GM19467 (cell line): ENCODE data around the gene STAP2.
A peak's percentile ranks its signal among the peaks of the same experiment; 100 is the strongest.
"Not testable (repeated sequence)": the region's sequence is repeated elsewhere in the genome, so short reads cannot be mapped to it uniquely, and the experiment has no call there.

Source experiments
- ATAC-seq: cut with Tn5 transposase; IDR thresholded peaks from one replicate; pipeline ENCODE4 v1.9.1; 2021; ENCODE audit warnings: mild to moderate bottlenecking, moderate library complexity; ENCODE audit not compliant: unreplicated experiment

STAP2 gene

DNA sequence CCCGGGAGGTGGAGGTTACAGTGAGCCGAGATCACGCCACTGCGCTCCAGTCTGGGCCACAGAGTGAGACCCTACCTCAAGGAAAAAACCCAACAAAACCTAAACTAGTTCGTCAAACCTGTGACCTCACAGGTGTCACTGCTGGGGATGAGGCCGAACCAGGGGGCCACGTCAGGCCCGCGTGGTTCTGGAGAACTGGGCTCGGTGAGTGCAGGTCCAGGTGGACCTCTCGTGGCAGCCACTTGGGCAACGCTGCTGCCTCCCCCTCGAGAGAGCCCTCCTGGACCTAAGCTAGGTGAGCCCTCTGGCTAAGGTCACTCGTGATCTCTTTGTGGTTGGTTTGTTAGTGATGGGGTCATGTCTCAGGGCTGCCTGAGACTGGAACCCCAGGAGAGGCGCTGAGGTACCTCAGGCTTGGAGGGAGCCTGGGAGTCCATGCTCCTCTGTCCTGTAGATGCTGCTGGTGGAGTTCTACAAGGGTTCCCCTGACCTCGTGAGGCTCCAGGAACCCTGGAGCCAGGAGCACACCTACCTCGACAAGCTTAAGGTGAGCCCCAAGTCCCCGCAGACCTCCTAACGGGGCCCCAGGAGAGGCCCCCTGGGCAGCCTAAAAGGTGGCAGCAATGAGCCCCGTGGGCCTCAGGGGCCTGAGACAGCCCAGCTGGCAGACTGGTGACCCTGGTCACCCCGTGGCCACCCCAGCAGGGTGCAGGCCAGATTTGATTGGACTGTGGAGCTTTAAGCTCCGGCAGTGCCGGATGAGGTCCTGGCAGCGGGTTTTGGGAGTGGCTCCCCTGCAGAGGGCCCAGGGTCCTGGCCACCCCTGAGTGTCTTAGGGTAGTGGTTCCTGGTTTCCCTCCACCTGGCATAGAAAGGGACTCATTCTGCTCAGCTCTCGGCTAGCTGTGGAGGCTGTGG is 20.3 kb upstream of the STAP2 start:
- no peak for ATAC-seq

DNA sequence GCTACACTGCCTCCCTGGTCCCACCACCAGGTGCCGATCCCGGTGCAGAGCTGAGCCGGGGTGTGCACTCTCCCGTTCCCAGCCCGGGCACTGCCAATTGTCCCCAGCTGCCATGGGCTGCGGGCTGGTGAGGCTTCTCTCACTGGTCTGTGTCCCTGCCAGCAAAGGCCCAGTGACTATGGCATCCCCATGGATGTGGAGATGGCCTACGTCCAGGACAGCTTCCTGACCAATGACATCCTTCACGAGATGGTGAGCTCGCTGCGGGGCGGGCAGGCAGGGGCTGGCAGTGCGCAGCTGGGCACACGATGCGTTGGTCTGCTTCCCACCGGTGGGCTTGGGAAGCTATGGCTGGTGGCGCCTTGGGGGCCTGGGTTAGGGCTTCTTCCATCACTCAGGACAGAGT is 19.3 kb upstream of the STAP2 start:
- ATAC-seq, result no peak

DNA sequence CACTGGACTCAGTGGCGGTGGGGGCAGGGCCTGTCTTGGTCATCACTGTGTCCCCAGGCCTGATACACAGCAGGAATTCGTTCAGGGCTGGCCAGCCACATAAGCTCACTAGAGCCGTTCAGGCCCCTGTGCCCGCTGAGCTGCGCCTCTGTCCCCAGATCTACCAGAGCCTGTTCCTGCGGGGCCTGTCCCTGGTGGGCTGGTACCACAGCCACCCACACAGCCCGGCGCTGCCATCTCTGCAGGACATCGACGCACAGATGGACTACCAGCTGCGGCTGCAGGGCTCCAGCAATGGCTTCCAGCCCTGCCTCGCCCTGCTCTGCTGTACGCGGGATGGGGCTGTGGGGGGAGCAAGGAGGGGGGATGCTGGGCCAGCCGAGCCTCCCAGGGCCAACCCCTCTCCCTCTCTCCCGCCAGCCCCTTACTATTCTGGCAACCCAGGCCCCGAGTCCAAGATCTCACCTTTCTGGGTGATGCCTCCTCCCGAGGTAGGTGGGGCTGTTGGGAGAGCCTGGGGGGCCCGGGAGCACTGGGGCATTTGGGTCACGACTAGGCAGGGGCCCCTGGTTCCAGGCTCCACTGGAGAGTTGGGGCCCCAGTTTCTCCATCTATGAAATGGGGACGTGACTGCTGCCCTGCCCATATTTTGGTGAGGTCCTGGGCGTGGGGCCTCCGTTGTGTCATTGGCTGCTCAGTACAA is 18.6 kb upstream of the STAP2 start:
- ATAC-seq, result no peak

DNA sequence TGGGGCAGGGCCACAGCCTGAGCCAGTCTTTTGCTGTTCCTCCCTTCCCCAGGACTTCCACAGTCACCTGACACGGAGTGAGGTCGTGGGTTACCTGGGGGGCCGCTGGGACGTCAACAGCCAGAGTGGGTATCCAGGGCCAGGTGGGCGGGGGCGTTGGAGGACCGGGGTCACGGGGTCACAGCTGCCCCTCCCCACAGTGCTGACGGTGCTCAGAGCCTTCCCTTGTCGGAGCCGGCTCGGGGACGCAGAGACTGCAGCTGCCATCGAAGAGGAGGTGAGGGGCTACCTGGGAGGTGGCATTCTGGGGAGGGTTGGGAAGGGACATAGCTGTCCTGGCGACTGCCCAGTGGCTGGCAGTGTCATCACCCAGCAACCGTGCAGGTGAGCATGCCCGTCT is 16.3 kb upstream of the STAP2 start:
- ATAC-seq, result no peak

DNA sequence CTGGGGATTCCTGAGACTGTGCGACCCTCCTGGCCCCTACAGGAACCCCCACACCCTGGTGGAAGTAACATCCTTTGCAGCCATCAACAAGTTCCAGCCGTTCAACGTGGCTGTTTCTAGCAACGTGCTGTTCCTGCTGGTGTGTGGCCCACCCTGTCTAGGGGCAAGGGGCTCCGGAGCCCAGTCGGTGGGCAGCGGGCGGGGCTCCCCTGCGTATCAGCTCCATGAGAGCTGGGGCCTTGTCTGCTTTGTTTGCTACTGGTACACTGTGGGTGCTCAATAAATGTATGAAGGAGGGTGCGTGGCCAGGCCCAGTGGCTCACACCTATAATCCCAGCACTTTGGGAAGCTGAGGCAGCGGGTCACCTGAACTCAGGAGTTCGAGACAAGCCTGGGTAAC is 15.7 kb upstream of the STAP2 start:
- ATAC-seq, result no peak

DNA sequence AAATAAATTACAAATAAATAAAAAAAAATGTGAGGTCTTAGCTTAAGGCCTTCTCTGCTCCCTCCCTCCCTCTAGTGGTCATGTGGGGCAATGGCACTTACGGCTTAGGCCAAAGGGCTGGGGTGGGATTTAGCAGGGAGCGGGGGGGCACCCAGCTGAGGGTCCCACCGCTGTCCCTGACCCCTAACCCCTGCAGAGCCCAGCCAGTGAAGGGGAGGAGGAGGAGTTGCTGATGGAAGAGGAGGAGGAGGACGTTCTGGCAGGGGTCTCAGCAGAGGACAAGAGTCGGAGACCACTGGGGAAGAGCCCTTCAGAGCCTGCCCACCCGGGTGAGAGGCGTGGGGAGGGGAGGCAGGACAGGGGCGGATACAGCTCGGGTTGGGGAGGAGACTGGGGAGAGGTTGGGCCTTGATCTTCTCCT is 14.1 kb upstream of the STAP2 start:
- ATAC-seq, result no peak

DNA sequence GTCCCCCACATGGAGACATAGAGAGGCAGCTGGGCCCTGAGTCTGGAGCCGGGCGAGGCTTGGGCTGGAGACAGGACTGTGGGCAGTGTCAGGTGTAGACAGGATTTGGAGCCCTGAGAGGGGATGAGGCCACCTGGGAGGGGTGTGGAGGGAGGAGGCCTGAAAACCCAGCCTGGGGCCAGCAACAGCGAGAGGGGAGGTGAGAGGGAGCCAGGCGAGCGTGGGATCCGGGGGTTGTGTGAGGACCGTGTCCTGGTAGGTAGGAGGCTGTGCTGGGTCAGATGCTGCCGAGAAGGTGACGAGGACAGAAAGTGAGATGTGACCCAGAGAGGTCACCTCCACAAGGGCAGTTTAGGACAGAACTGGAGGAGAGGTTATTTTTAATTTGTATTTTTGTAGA is 12.1 kb upstream of the STAP2 start:
- no peak for ATAC-seq

DNA sequence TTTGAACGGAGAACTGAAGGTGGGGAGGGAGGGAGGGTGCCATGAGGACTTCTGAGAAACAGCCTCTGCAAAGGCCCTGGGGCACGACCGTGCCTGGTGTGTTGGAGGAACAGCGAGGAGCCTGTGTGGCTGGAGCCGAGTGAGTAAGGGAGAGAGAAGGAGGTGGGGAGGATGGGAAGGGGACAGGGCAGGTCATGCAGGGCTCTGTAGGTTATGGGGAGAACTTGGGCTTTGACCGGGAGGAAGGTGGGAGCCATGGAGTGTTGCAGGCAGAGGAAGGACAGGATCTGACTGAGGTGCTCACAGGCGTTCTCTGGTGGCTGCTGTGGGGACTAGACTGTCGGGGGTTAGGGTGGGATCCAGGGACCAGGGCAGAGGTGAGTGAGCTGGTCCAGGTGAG is 11.5 kb upstream of the STAP2 start:
- ATAC-seq, result no peak

DNA sequence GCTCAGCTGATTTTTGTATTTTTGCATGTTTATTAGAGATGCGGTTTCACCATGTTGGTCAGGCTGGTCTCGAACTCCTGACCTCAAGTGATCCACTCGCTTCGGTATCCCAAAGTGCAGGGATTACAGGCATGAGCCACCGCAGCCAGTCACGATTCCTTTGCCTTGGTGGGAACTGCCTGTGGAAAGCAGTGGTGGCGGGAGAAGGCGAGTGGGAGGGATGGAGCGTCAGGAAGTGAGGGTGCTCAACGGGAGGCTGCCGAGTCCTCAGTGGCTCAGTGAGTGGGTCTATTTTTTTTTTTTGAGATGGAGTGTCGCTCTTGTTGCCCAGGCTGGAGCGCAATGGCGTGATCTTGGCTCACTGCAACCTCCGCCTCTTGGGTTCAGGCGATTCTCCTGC is 10.6 kb upstream of the STAP2 start:
- not testable (repeated sequence) for ATAC-seq

DNA sequence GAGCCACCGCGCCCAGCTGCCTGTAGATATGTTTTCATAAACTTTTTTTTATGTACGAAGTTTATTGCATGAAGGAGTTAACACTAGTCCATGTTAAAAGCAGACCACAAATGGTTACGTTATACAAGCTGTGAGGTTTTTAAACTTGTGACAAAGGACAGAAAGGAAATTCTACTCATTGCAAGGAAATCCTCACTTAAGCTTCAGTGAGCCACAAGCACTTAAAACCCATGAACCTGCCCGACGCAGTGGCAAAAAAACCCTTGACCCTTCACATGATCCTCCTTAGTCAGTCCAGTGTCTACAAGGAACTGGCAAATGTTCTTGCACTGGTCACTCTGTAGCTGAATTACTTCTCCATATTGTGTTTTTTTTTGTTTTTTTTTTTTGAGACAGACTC is 8.9 kb upstream of the STAP2 start:
- no peak for ATAC-seq

DNA sequence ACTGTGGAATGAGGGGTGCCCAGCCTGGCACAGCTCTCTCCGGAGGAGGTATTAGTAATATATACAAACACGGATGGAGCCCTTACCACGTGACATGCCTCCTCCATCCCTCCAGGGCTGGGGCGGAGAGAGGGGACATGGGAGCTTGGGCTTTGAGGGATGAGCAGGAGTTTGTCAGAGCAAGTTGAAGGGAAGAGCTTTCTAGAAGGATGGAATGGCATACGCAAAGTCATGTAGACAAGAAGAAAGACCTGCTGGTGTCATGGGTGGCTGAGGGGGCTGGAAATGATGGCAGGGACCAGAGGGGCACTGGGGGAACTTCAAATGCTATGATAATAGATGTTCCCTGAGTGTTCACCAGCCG is 7.4 kb upstream of the STAP2 start:
- ATAC-seq, result no peak

DNA sequence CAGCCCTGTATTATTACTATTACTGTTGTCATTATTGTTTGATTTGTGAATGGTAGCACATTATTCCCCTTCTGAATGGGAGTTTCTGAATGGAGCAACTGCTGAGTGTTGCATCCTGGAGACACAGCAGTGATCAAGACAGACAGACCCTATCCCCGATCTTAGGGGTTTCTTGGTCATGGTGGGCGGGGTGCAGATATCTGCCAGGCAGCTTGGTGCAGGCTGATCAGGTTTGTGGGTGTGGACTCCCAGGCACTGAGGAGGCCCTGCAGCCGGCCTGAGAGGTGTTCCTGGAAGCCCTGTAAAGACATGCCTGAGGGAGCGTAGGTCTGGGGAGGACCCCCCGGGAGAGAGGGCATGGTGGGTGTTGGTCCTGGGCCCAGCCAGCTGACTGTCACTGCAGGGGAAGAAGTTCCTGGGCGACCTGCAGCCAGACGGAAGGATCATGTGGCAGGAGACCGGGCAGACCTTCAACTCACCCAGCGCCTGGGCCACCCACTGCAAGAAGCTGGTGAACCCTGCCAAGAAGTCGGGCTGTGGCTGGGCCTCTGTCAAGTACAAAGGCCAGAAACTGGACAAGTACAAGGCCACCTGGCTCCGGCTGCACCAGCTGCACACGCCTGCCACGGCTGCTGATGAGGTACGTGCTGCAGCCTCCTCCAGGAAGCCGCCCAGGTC is 6.9 kb upstream of the STAP2 start:
- ATAC-seq, result no peak

DNA sequence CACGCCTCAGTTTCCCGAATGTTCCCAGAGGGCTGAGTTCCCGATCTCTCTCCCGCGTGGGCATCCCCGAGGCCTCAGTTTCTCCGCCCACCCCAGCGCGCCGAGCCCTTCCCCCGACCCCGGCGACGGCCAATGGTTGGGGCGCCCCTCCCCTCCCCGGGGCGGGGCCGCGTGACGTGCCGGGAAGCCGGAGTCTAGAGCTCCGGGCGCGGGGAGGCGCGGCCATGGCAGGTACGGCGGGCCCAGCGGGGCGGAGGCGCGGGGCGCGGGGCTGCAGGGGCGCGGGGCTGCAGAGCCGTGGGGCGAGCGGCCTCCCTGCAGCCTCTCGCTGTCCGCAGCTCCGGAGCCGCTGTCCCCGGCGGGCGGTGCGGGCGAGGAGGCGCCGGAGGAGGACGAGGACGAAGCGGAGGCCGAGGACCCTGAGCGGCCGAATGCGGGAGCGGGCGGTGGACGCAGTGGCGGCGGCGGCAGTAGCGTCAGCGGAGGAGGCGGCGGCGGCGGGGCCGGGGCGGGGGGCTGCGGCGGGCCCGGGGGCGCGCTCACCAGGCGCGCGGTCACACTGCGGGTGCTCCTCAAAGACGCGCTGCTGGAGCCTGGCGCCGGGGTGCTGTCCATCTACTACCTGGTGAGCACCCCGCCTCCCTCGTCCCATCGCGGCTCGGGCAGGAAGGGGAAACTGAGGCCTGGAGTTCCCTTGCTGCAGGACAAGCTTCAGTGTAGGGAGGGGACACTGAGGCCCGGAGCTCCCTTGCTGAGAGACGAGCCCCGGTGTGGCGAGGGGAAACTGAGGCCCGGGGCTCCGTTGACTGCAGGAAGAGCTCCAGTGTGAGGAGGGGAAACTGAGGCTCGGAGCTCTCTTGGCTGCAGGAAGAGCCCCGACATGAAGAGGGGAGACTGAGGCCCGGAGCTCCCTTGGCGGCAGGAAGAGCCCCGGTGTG is 5.0 kb upstream of the STAP2 start, which contains the start of gene MPND:
Gene MPND (plus strand): TSS at position 193 of the 938 bp plus-strand sequence. CDS start 32 bp downstream, at position 225.
- ATAC-seq, result peak; percentile 44

DNA sequence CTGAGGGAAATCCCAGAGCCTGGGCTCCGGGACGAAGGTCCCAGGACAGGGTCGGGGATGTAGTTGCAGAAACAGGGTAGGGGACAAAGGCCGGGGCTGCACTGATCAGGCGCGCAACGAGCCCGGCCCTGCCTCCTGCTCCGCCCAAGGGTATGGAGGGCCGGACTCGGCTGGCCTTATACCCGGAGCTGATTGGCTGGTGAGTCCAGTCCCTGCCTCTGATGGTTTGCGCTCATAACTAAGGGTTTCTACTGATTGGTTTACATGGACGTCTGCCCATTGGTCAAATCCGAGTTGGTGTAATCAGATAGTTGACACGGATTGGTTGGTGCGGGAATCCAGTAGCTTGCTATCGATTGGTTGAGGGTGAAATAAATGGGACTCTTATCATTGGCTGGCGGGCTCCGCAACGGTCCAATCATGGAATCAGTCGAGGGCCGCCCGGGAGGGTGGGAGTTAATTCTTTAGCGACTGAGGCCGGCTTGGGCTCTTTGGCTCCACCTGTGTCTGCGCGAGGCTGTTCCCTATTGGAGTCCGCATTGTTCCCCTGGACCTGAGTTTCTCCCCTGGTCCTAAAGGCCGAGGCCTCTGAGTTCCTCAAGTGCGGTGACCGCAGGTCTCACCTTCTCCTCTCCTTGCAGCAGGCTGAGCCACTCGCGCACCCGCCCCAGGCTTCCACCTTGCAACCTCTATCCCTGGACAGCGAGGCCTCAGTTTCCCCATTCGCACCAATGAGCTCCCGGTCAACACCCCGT is 4.2 kb upstream of the STAP2 start:
- peak; percentile 87 for ATAC-seq

DNA sequence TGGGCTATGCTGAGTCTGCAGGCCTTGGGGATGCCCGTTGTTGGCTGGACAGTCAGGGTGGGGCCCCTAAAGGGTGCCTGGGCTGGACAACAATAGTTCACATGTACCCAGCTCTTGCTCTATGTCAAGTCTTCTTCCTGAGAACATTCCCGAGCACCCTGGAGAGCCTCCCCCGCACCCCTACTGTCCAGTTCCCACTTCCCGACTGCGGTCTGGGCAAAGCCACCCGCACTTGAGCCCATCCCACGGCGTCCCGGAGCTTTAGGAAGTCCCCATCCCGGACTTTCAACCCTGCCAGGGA is 3.6 kb upstream of the STAP2 start:
- no peak for ATAC-seq

DNA sequence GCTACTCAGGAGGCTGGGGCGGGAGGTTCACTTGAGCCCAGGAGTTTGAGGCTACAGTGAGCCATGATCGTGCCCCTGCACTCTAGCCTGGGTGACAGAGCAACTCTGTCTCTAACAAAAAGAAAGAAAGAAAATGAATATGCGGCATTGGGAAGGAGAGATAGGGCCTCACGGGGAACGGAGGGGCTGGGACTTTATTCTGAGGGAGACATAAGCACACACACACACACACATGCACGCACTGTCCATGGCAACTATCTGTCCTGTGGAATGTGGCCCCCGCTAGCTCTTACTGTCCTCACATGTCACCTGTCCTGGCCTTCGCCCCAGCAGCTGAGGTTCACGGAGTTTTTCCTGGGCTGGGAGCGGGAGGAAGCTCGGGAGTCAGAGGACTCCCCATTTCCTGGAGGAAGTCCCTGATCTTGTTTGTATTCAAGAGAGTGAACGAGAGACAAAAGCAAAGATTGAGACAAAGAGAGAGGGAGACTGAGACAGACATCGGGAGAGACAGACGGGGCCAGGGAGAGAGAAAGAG is 654 bp downstream of the STAP2 start:
- no peak for ATAC-seq

DNA sequence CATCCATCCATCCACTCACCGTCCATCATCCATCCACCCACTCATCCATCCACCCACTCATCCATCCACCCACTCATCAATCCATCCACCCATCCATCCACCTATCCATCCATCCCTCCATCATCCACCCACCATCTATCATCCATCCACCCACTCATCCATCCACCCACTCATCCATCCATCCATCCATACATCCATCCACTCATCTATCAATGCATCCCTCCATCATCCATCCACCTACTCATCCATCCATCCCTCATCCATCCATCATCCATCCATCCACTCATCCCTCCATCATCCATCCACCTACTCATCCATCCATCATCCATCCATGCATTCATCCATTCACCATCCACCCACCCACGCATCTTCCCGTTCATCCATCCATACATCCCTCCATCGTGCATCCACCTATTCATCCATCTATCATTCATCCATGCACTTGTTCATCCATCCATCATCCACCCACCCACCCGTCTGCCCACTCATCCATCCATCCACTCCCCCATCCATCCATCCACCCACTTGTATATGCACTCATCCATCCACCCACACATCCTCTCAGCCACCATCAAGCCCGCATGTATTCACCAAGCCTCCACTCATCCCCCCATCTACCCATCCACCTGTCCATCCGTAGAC is 3.6 kb downstream of the STAP2 start:
- ATAC-seq, result no peak

DNA sequence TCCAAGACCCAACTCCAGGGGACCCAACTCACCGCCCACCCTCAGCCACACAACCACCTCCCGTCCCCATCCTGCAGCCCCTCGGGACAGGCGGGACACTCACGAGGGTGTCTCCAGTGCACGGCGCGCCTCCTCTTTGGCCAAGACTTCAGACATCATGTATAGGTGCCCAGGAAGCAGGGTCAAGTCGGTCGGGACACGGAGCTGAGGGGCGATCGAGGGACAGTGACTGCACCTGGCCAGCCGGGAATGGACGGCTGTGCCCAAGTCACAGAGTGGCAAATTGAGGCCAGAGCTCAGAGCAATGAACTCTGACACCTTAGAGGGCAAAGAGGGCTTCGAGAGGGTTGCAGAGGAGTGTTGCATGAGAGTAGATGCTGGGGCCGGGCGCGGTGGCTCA is 8.8 kb downstream of the STAP2 start:
- ATAC-seq, result no peak

DNA sequence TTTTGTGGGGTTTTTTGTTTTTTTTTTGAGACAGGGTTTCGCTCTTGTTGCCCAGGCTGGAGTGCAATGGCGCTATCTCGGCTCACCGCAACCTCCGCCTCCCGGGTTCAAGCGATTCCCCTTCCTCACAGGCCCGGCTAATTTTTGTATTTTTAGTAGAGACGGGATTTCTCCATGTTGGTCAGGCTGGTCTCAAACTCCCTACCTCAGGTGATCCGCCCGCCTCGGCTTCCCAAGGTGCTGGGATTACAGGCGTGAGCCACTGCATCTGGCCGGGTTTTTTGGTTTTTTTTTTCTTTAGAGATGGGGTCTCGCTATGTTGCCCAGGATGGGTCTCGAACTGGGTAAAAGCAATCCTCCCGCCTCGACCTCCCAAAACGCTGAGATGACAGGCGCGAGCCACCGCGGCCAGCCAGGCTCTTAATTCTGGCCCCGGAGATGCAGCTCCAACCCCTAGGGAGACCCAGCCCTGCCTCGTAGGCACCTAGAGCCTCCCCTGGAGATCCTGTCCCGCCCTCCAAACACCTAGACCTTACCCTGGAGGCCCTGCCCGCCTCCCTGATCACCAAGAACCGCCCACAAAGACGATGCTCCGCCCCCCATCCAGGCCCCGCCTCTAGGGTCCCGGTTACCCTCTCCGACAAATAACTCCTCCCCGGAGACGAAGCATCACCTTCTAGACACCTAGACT is 9.5 kb downstream of the STAP2 start:
- ATAC-seq, result not testable (repeated sequence)
